H1 (cell line): ENCODE results near the gene JAKMIP1. TPM values are rescaled to one million over a fixed set of nuclear protein-coding genes. Genes with fewer than 3 reads are reported as not detected.

ENCODE experiments used
- CTCF ChIA-PET: fragments of 300-600 bp; sonication (Branson Sonifier 250); formaldehyde crosslinking; loops from one replicate; lab custom pipeline; 2021; ENCODE audit not compliant: partially characterized antibody; lab: Charles Lee
- POLR2A ChIA-PET: fragments of 300-600 bp; sonication (Branson Sonifier 250); formaldehyde crosslinking; loops from one replicate; lab custom pipeline; 2021; ENCODE audit warnings: inconsistent platforms; ENCODE audit not compliant: partially characterized antibody; lab: Charles Lee
- DNase-seq, 2 experiments: peaks; one replicate each; pipeline versions ENCODE4 v3.0.0 to v3.0.0-alpha.2; 2010 to 2022; ENCODE audit warnings: low spot score in 2 of 2, low read depth in 1 of 2, mixed read lengths in 1 of 2
- FAIRE-seq: peaks from 2 replicates; lab custom pipeline; 2011; peaks lifted over from hg19 to GRCh38; lab: Jason Lieb, UNC
- H2AFZ ChIP-seq: 2 replicates; pipeline ENCODE4 v1.8.1; 2012; ENCODE audit warnings: low read length, inconsistent platforms
- H2AK5ac ChIP-seq: 2 replicates; pipeline ENCODE4 v1.6.1; 2013; ENCODE audit warnings: low read depth, low read length
- H2BK120ac ChIP-seq: replicated peaks from 2 replicates; pipeline ENCODE3; 2013; ENCODE audit warnings: low read depth, low read length, inconsistent platforms
- H2BK12ac ChIP-seq: 2 replicates; pipeline ENCODE4 v1.6.1; 2013; ENCODE audit warnings: low read depth, low read length
- H2BK15ac ChIP-seq: 2 replicates; pipeline ENCODE4 v1.6.1; 2013; ENCODE audit warnings: low read length
- H2BK20ac ChIP-seq: 2 replicates; pipeline ENCODE4 v1.6.1; 2013; ENCODE audit warnings: low read length
- H2BK5ac ChIP-seq: 2 replicates; pipeline ENCODE4 v1.6.1; 2013; ENCODE audit warnings: low read depth, low read length
- H3K14ac ChIP-seq: 2 replicates; pipeline ENCODE4 v1.6.1; 2013; ENCODE audit warnings: inconsistent platforms; ENCODE audit not compliant: insufficient read length
- H3K18ac ChIP-seq: 2 replicates; pipeline ENCODE4 v1.6.1; 2013; ENCODE audit warnings: low read length; ENCODE audit errors: extremely low read depth
- H3K23ac ChIP-seq: 2 replicates; pipeline ENCODE4 v1.6.1; 2013; ENCODE audit warnings: inconsistent platforms; ENCODE audit not compliant: insufficient read length
- H3K23me2 ChIP-seq: 2 replicates; pipeline ENCODE4 v1.6.1; 2013; ENCODE audit warnings: low read depth, low read length
- H3K27ac ChIP-seq: 2 replicates; pipeline ENCODE4 v1.6.1; 2011; ENCODE audit warnings: low read depth, low read length, inconsistent platforms
- H3K27me3 ChIP-seq, 4 experiments: replicated peaks in 1 of 4; 1 replicate in 1 of 4; 2 replicates in 3 of 4; pipeline versions ENCODE4 v1.6.1 to v1.8.1; 2011 to 2013; ENCODE audit warnings: low read length in 3 of 4, mild to moderate bottlenecking in 3 of 4, inconsistent platforms in 2 of 4, mixed read lengths in 2 of 4, moderate library complexity in 1 of 4; ENCODE audit not compliant: control insufficient read depth in 3 of 4, insufficient read depth in 3 of 4; ENCODE audit errors: extremely low read depth in 1 of 4
- H3K36me3 ChIP-seq, 4 experiments: 2 replicates each; pipeline versions ENCODE4 v1.6.1 to v1.8.1; 2011 to 2013; ENCODE audit warnings: mild to moderate bottlenecking in 4 of 4, low read length in 3 of 4, moderate library complexity in 2 of 4, control low read depth in 1 of 4, inconsistent platforms in 1 of 4; ENCODE audit not compliant: insufficient read depth in 4 of 4, control insufficient read depth in 2 of 4
- H3K4ac ChIP-seq: replicated peaks from 2 replicates; pipeline ENCODE3; 2013; ENCODE audit warnings: low read length, low read depth, mixed read lengths, inconsistent platforms; ENCODE audit not compliant: insufficient read length
- H3K4me1 ChIP-seq, 4 experiments: replicated peaks in 1 of 4; 1 replicate in 1 of 4; 2 replicates in 3 of 4; pipeline versions ENCODE4 v1.6.1 to v1.8.1; 2011 to 2013; ENCODE audit warnings: low read length in 3 of 4, inconsistent platforms in 2 of 4, mixed read lengths in 1 of 4; ENCODE audit not compliant: insufficient read depth in 4 of 4, control insufficient read depth in 3 of 4
- H3K4me2 ChIP-seq, 2 experiments: 2 replicates each; pipeline versions ENCODE4 v1.6.1 to v1.8.1; 2011 to 2013; ENCODE audit warnings: low read depth in 2 of 2, low read length in 2 of 2, control low read depth in 1 of 2, inconsistent platforms in 1 of 2, mild to moderate bottlenecking in 1 of 2; ENCODE audit not compliant: insufficient read depth in 1 of 2
- H3K4me3 ChIP-seq, 4 experiments: fragments of 200-600, 300-600 bp in 1 of 4; sonication (generic), shearing (Covaris generic), sonication (Bioruptor Twin) in 1 of 4; 2 replicates each; pipeline versions ENCODE4 v1.5.1 to v1.8.1; 2011 to 2016; ENCODE audit warnings: low read length in 4 of 4, low read depth in 3 of 4, control low read depth in 2 of 4, inconsistent platforms in 2 of 4, mild to moderate bottlenecking in 2 of 4, mixed read lengths in 1 of 4, moderate library complexity in 1 of 4; ENCODE audit not compliant: insufficient read depth in 2 of 4; ENCODE audit errors: extremely low read depth in 1 of 4
- H3K56ac ChIP-seq: replicated peaks from 2 replicates; pipeline ENCODE3; 2013; ENCODE audit warnings: low read depth, mild to moderate bottlenecking, mixed read lengths, low read length, inconsistent platforms; ENCODE audit not compliant: insufficient read length
- H3K79me1 ChIP-seq: 2 replicates; pipeline ENCODE4 v1.6.1; 2013; ENCODE audit warnings: low read depth, low read length, control low read depth
- H3K79me2 ChIP-seq, 2 experiments: 2 replicates each; pipeline versions ENCODE4 v1.6.1 to v1.8.1; 2012 to 2013; ENCODE audit warnings: low read length in 2 of 2, mild to moderate bottlenecking in 2 of 2, inconsistent platforms in 1 of 2; ENCODE audit not compliant: insufficient read depth in 2 of 2, control insufficient read depth in 1 of 2
- H3K9ac ChIP-seq, 4 experiments: replicated peaks in 1 of 4; 1 replicate in 1 of 4; 2 replicates in 3 of 4; pipeline versions ENCODE4 v1.6.1 to v1.8.1; 2011 to 2013; ENCODE audit warnings: low read depth in 3 of 4, low read length in 3 of 4, control low read depth in 2 of 4, mild to moderate bottlenecking in 2 of 4, moderate library complexity in 2 of 4, inconsistent platforms in 1 of 4; ENCODE audit errors: extremely low read depth in 1 of 4
- H3K9me3 ChIP-seq, 2 experiments: 2 replicates each; pipeline versions ENCODE4 v1.6.1 to v1.8.1; 2012 to 2013; ENCODE audit warnings: mild to moderate bottlenecking in 2 of 2, moderate library complexity in 2 of 2, control low read depth in 1 of 2, inconsistent platforms in 1 of 2, low read depth in 1 of 2, low read length in 1 of 2, mixed read lengths in 1 of 2; ENCODE audit not compliant: insufficient read depth in 2 of 2
- H4K20me1 ChIP-seq, 2 experiments: replicated peaks in 1 of 2; 2 replicates each; pipeline versions ENCODE3 to v1.8.1; 2011 to 2013; ENCODE audit warnings: inconsistent platforms in 2 of 2, low read length in 2 of 2, mild to moderate bottlenecking in 1 of 2; ENCODE audit not compliant: insufficient read depth in 2 of 2, control insufficient read depth in 1 of 2
- H4K5ac ChIP-seq: 2 replicates; pipeline ENCODE4 v1.6.1; 2013; ENCODE audit warnings: low read length, low read depth, mixed read lengths, inconsistent platforms; ENCODE audit not compliant: insufficient read length
- H4K8ac ChIP-seq: 2 replicates; pipeline ENCODE4 v1.8.0; 2013; ENCODE audit warnings: mild to moderate bottlenecking, moderate library complexity, low read length, inconsistent platforms; ENCODE audit not compliant: insufficient read depth; ENCODE audit errors: extremely low read depth
- H4K91ac ChIP-seq: replicated peaks from 2 replicates; pipeline ENCODE3; 2013; ENCODE audit warnings: low read length, mixed read lengths, inconsistent platforms; ENCODE audit not compliant: insufficient read length
- ATF2 ChIP-seq: IDR thresholded peaks from 2 replicates; pipeline ENCODE4 v1.6.1; 2012; ENCODE audit warnings: low read length, inconsistent platforms
- CTCF ChIP-seq, 3 experiments: IDR thresholded peaks; 1 replicate in 2 of 3; 2 replicates in 1 of 3; pipeline versions ENCODE4 v1.5.1 to v1.6.1; 2011; ENCODE audit warnings: low read length in 3 of 3, mild to moderate bottlenecking in 3 of 3, inconsistent platforms in 2 of 3, low read depth in 1 of 3, moderate library complexity in 1 of 3; ENCODE audit not compliant: insufficient read depth in 1 of 3; ENCODE audit errors: control extremely low read depth in 1 of 3
- KDM4A ChIP-seq: IDR thresholded peaks from one replicate; pipeline ENCODE4 v1.7.1; 2012; ENCODE audit warnings: low read depth, mild to moderate bottlenecking, moderate library complexity, low read length, inconsistent platforms; ENCODE audit not compliant: severe bottlenecking
- POLR2A ChIP-seq, 2 experiments: IDR thresholded peaks; 1 replicate in 1 of 2; 2 replicates in 1 of 2; pipeline ENCODE4 v1.6.1; 2011; ENCODE audit warnings: low read depth in 2 of 2, low read length in 2 of 2, mild to moderate bottlenecking in 2 of 2; ENCODE audit errors: control extremely low read depth in 1 of 2
- RAD21 ChIP-seq, 2 experiments: IDR thresholded peaks in 1 of 2; conservative IDR thresholded peaks in 1 of 2; 2 replicates each; pipeline ENCODE4 v1.6.1; 2011; ENCODE audit warnings: low read depth in 2 of 2, low read length in 2 of 2, improper control_type of control experiment in 1 of 2, inconsistent platforms in 1 of 2, mild to moderate bottlenecking in 1 of 2, moderate library complexity in 1 of 2
- SIRT6 ChIP-seq: IDR thresholded peaks from one replicate; pipeline ENCODE4 v1.7.1; 2012; ENCODE audit warnings: low read length, inconsistent platforms
- WGBS, 2 experiments: shearing (Covaris generic) in 1 of 2; methylation state at CpG; one replicate each; pipeline versions ENCODE4 v1.1.6 to v1.1.7; 2013 to 2015; ENCODE audit warnings: low lambda C conversion rate in 2 of 2, mixed read lengths in 2 of 2, inconsistent platforms in 1 of 2, low coverage in 1 of 2, missing lambda C conversion rate in 1 of 2; ENCODE audit not compliant: insufficient replicate concordance in 2 of 2, insufficient coverage in 1 of 2, insufficient read length in 1 of 2; ENCODE audit errors: extremely low coverage in 1 of 2, missing lambda C conversion rate in 1 of 2; 5-methylcytosine and 5-hydroxymethylcytosine counted together
- polyA plus RNA-seq, 7 experiments: library from polyadenylated mRNA; depleted of rRNA in 3 of 7; stranded (reverse) in 5 of 7; unstranded in 2 of 7; fragments of >200 nt in 5 of 7; fragments of 200-250 nt in 2 of 7; gene quantifications; 1 replicate in 5 of 7; 2 replicates in 1 of 7; 4 replicates in 1 of 7; pipeline versions ENCODE4 v1.2.1 to v1.2.3, GENCODE V29; 2011 to 2013; ENCODE audit warnings: missing spikeins in 2 of 7, mixed read lengths in 2 of 7
- total RNA-seq: library from RNA; stranded (reverse); fragmentation: NEBNext Ultra II Directional; extraction: Animal tissue kit (Norgen Biotek cat#: 25700); gene quantifications from 2 replicates; pipeline ENCODE4 v1.2.1, GENCODE V29; 2021

Gene JAKMIP1
- total and polyA plus RNA-seq, 2 of the 8 experiments (the other 6 are each of a cell fraction or from before 2014, with no cell fraction given): 2.5 to 4.4 TPM

GRCh38 chr4:6198768-6199421 lies 1.5 kb downstream of the JAKMIP1 start:
- peaks cover 18% of the 10 kb centered on the region; the same call in 1 of the 2 replicates for H3K23me2 ChIP-seq
- H3K27ac ChIP-seq: no peak overlapping the region
- H3K4me1 ChIP-seq: peaks cover 10 to 45% (median 23%) of the 10 kb centered on the region in 4 experiments
- no peak overlapping the region for H3K14ac ChIP-seq
- no peak overlapping the region for H2AK5ac ChIP-seq
- peak overlapping the region; percentile 82 to 93 for H3K4me2 ChIP-seq
- H3K4me3 ChIP-seq: peak overlapping the region; percentile 54 to 80 (median 56)
- H3K4ac ChIP-seq: no peak overlapping the region
- no peak overlapping the region for H2BK15ac ChIP-seq
- H4K8ac ChIP-seq: no peak overlapping the region
- no peak overlapping the region for H2BK120ac ChIP-seq
- no peaks in the 10 kb centered on the region for H3K36me3 ChIP-seq
- H3K9me3 ChIP-seq: no peaks in the 10 kb centered on the region
- H4K91ac ChIP-seq: peak overlapping the region; percentile 34
- no peak overlapping the region for H2BK20ac ChIP-seq
- 5% methylated on average over 25 of the region's 27 CpGs; no CpG with 5 or more reads in 1 of the 2 experiments for WGBS, 2 experiments
- no peak overlapping the region for H3K56ac ChIP-seq
- ChIA-PET POLR2A (interaction anchor here (0.6 to 1.4 kb wide), 7 partner anchors 9 to 107 kb away, joined by 3 to 6 read pairs (median 3); no protein-coding TSS in a partner anchor), CTCF (interaction anchor here (0.5 to 3.0 kb wide), 19 partner anchors 8 to 1972 kb away, joined by 3 to 13 read pairs (median 3); no protein-coding TSS in a partner anchor)
- no peak overlapping the region for H3K9ac ChIP-seq
- H3K79me2 ChIP-seq: no peaks in the 10 kb centered on the region
- no peak overlapping the region; the same call in 1 of the 2 replicates for H2AFZ ChIP-seq
- no peak overlapping the region; the same call in 1 of the 2 replicates for H3K18ac ChIP-seq
- peaks cover 0 to 14% (median 9%) of the 10 kb centered on the region in 4 experiments; a peak in 5 of 7 replicates for H3K27me3 ChIP-seq
- no peak overlapping the region for H3K23ac ChIP-seq
- peaks cover 0 to 5% of the 10 kb centered on the region in 2 experiments for H4K20me1 ChIP-seq
- H4K5ac ChIP-seq: no peak overlapping the region
- DNase-seq (peak; percentile 82 to 83), FAIRE-seq (peak; percentile 39)
- H2BK5ac ChIP-seq: no peak overlapping the region
- peak overlapping the region; percentile 12; the same call in 1 of the 2 replicates for H2BK12ac ChIP-seq
- no peaks in the 10 kb centered on the region; the same call in 1 of the 2 replicates for H3K79me1 ChIP-seq
- TF ChIP-seq RAD21 (IDR thresholded peaks at IDR 0.05 in 1 of 2, conservative IDR thresholded peaks at IDR 0.05 in 1 of 2; ENCODE audit: low read depth in 2 of 2, low read length in 2 of 2) (peak; percentile 40 to 41; a peak in 3 of 4 replicates), SIRT6 (no peak), CTCF (IDR thresholded peaks at IDR 0.05; ENCODE audit: control extremely low read depth in 1 of 3, insufficient read depth in 1 of 3, low read depth in 1 of 3, low read length in 3 of 3) (peak in 1 of 3 experiments; percentile 47; a peak in 2 of 4 replicates), ATF2 (no peak), KDM4A (peak; percentile 77), POLR2A (IDR thresholded peaks at IDR 0.05; ENCODE audit: control extremely low read depth in 1 of 2, low read depth in 2 of 2, low read length in 2 of 2) (0 out of 3 replicates have a peak, but pooled peaks of 1 of the 2 experiments have one; percentile 36)
